HCT116 (cell line): ENCODE measurements around the gene EIF4EBP3. TPM values are rescaled to one million over a fixed set of nuclear protein-coding genes. Genes with fewer than 3 reads are reported as not detected.

Experiments used
- ATAC-seq: fragments of 200-7000 bp; cut with Tn5 transposase; 2 replicates; pipeline ENCODE4 v1.9.1; 2020; ENCODE audit warnings: mild to moderate bottlenecking, moderate library complexity
- BruUV-seq: library from RNA; stranded (reverse); fragments of 400-500 nt; replicated peaks from 2 replicates; lab custom pipeline; 2021; lab: Mats Ljungman, UMichigan
- CTCF ChIA-PET: fragments of 300-600 bp; sonication (Branson Sonifier 250); formaldehyde crosslinking; loops from one replicate; lab custom pipeline; 2021; ENCODE audit warnings: antibody characterized with exemption; lab: Charles Lee
- POLR2A ChIA-PET: fragments of 300-600, 350-600 bp; sonication (Branson Sonifier 250); formaldehyde crosslinking; loops from one replicate; lab custom pipeline; 2021; ENCODE audit warnings: antibody characterized with exemption; lab: Charles Lee
- RAD21 ChIA-PET, 2 experiments: fragments of 300-600 bp; sonication (Branson Sonifier 250); formaldehyde crosslinking; loops; one replicate each; lab custom pipeline; 2023; ENCODE audit warnings: low total read pairs in 2 of 2; ENCODE audit not compliant: uncharacterized antibody in 2 of 2, unreplicated experiment in 2 of 2, low non-redundant PET in 1 of 2; lab: Charles Lee
- DNase-seq: peaks from one replicate; pipeline ENCODE4 v3.0.0-alpha.2; 2010; ENCODE audit warnings: low read depth, low spot score
- H2AFZ ChIP-seq: fragments of 200-600 bp; shearing (Covaris generic), sonication (generic); 2 replicates; pipeline ENCODE4 v1.6.1; 2017; ENCODE audit warnings: low read depth, mixed run types, mixed read lengths, antibody characterized with exemption, low read length; ENCODE audit not compliant: poor library complexity, severe bottlenecking
- H3K27ac ChIP-seq: 2 replicates; pipeline ENCODE4 v1.5.1; 2012; ENCODE audit warnings: low read depth, low read length
- H3K27me3 ChIP-seq: fragments of 200-600 bp; sonication (generic); 2 replicates; pipeline ENCODE4 v1.6.1; 2016; ENCODE audit warnings: mixed run types, low read length, mixed read lengths; ENCODE audit not compliant: insufficient read depth
- H3K36me3 ChIP-seq, 2 experiments: fragments of 200-500 bp in 1 of 2; fragments of 200-600 bp in 1 of 2; sonication (Bioruptor generic) in 1 of 2; sonication (generic) in 1 of 2; 2 replicates each; pipeline versions ENCODE4 v1.5.1 to v1.6.1; 2014 to 2016; ENCODE audit warnings: low read length in 2 of 2, inconsistent platforms in 1 of 2, mixed read lengths in 1 of 2, mixed run types in 1 of 2; ENCODE audit not compliant: insufficient read depth in 2 of 2, control insufficient read depth in 1 of 2
- H3K4me1 ChIP-seq, 2 experiments: fragments of 200-600 bp in 1 of 2; sonication (generic) in 1 of 2; 2 replicates each; pipeline versions ENCODE4 v1.5.1 to v1.6.1; 2012 to 2017; ENCODE audit warnings: low read length in 2 of 2, inconsistent platforms in 1 of 2, mild to moderate bottlenecking in 1 of 2, mixed read lengths in 1 of 2, mixed run types in 1 of 2, moderate library complexity in 1 of 2; ENCODE audit not compliant: insufficient read depth in 2 of 2, control insufficient read depth in 1 of 2
- H3K4me2 ChIP-seq: fragments of 200-600 bp; sonication (generic); 2 replicates; pipeline ENCODE4 v1.6.1; 2017; ENCODE audit warnings: mixed run types, low read length, mixed read lengths
- H3K4me3 ChIP-seq, 2 experiments: fragments of 200-600 bp in 1 of 2; sonication (generic) in 1 of 2; replicated peaks in 1 of 2; 2 replicates each; pipeline ENCODE4 v1.5.1; 2011 to 2016; ENCODE audit warnings: low read length in 2 of 2, control low read depth in 1 of 2, low read depth in 1 of 2, mild to moderate bottlenecking in 1 of 2, mixed read lengths in 1 of 2, mixed run types in 1 of 2
- H3K79me2 ChIP-seq: fragments of 200-600 bp; sonication (generic); 2 replicates; pipeline ENCODE4 v1.6.1; 2017; ENCODE audit warnings: mild to moderate bottlenecking, mixed run types, low read length, moderate library complexity, mixed read lengths; ENCODE audit not compliant: insufficient read depth
- H3K9ac ChIP-seq: fragments of 200-600 bp; sonication (generic); 2 replicates; pipeline ENCODE4 v1.6.1; 2016; ENCODE audit warnings: low read length, mixed read lengths
- H3K9me2 ChIP-seq: fragments of 200-600 bp; sonication (generic), shearing (Covaris generic); 2 replicates; pipeline ENCODE4 v1.6.1; 2017; ENCODE audit warnings: mixed run types, mild to moderate bottlenecking, moderate library complexity; ENCODE audit not compliant: insufficient read depth
- H3K9me3 ChIP-seq, 2 experiments: fragments of 200-500 bp in 1 of 2; fragments of 200-600 bp in 1 of 2; sonication (Bioruptor generic) in 1 of 2; sonication (generic) in 1 of 2; 2 replicates each; pipeline ENCODE4 v1.6.1; 2014 to 2017; ENCODE audit warnings: low read length in 2 of 2, mixed read lengths in 2 of 2, inconsistent platforms in 1 of 2, low read depth in 1 of 2, mild to moderate bottlenecking in 1 of 2, mixed run types in 1 of 2, moderate library complexity in 1 of 2; ENCODE audit not compliant: control insufficient read depth in 1 of 2, insufficient read depth in 1 of 2
- H4K20me1 ChIP-seq: fragments of 200-600 bp; sonication (generic), shearing (Covaris generic); 2 replicates; pipeline ENCODE4 v1.6.1; 2017; ENCODE audit warnings: mixed run types, mild to moderate bottlenecking, moderate library complexity; ENCODE audit not compliant: insufficient read depth
- ATF3 ChIP-seq: IDR thresholded peaks from 2 replicates; pipeline ENCODE4 v1.6.1; 2012
- CBX3 ChIP-seq: IDR thresholded peaks from 2 replicates; pipeline ENCODE4 v1.6.1; 2012; ENCODE audit warnings: low read depth
- CTCF ChIP-seq, 3 experiments: fragments of 200-600 bp in 1 of 3; sonication (generic) in 1 of 3; IDR thresholded peaks in 2 of 3; conservative IDR thresholded peaks in 1 of 3; 2 replicates each; pipeline ENCODE4 v1.5.1; 2012 to 2017; ENCODE audit warnings: low read depth in 2 of 3, low read length in 2 of 3, antibody characterized with exemption in 1 of 3, borderline replicate concordance in 1 of 3, control low read depth in 1 of 3, mild to moderate bottlenecking in 1 of 3, mixed read lengths in 1 of 3, mixed run types in 1 of 3, moderate library complexity in 1 of 3; ENCODE audit not compliant: insufficient read depth in 1 of 3
- JUND ChIP-seq: IDR thresholded peaks from 2 replicates; pipeline ENCODE4 v1.6.1; 2012
- POLR2A ChIP-seq: IDR thresholded peaks from 2 replicates; pipeline ENCODE4 v1.7.0; 2011; ENCODE audit warnings: borderline replicate concordance; ENCODE audit not compliant: insufficient read depth, insufficient read length; ENCODE audit errors: extremely low read depth
- POLR2AphosphoS5 ChIP-seq: IDR thresholded peaks from 2 replicates; pipeline ENCODE4 v1.6.1; 2011; ENCODE audit warnings: mild to moderate bottlenecking, low read depth, low read length, moderate library complexity
- SIN3A ChIP-seq: IDR thresholded peaks from 2 replicates; pipeline ENCODE4 v1.6.1; 2012; ENCODE audit warnings: low read depth
- SP1 ChIP-seq: IDR thresholded peaks from 2 replicates; pipeline ENCODE4 v1.6.1; 2012; ENCODE audit warnings: low read depth
- TCF7L2 ChIP-seq: IDR thresholded peaks from 2 replicates; pipeline ENCODE4 v1.7.0; 2011; ENCODE audit warnings: borderline replicate concordance, inconsistent platforms; ENCODE audit not compliant: insufficient read depth, insufficient read length; ENCODE audit errors: extremely low read depth
- YY1 ChIP-seq: IDR thresholded peaks from 2 replicates; pipeline ENCODE4 v1.6.1; 2011; ENCODE audit warnings: low read length, low read depth, moderate library complexity, mild to moderate bottlenecking; ENCODE audit not compliant: insufficient replicate concordance; ENCODE audit errors: extremely low read depth
- ZBTB33 ChIP-seq: IDR thresholded peaks from 2 replicates; pipeline ENCODE4 v1.6.1; 2011; ENCODE audit warnings: mild to moderate bottlenecking, low read length, moderate library complexity; ENCODE audit not compliant: insufficient replicate concordance; ENCODE audit errors: extremely low read depth
- intact Hi-C: fragments of 100-400 bp; cut with micrococcal nuclease; formaldehyde crosslinking; loops from 2 replicates; pipeline ENCODE4 v1.10.0; 2022
- total RNA-seq: library from RNA; stranded (reverse); gene quantifications from one replicate; pipeline ENCODE4 v1.2.1, GENCODE V29; 2021; ENCODE audit not compliant: unreplicated experiment

EIF4EBP3 gene
- total RNA-seq, 1 experiment from 2014 or later = 6.0 TPM

GRCh38 chr5:140570488-140570887, 23.0 kb downstream of the EIF4EBP3 start (continued):
- TF ChIP-seq ZBTB33 (no peak), SP1 (no peak), CBX3 (no peak), POLR2AphosphoS5 (no peak)

- Histone ChIP-seq H3K4me1 (peaks cover under 1 to 1% of the 10 kb centered on the region in 2 experiments; a peak in 3 of 4 replicates), H3K9ac (no peak overlapping the region), H3K27ac (no peak overlapping the region), H3K4me3 (no peak overlapping the region), H4K20me1 (no peaks in the 10 kb centered on the region), H3K36me3 (peaks cover 0 to 15% of the 10 kb centered on the region in 2 experiments; a peak in 3 of 4 replicates), H3K9me3 (no peaks in the 10 kb centered on the region), H3K27me3 (no peaks in the 10 kb centered on the region), H2AFZ (no peak overlapping the region), H3K9me2 (no peaks in the 10 kb centered on the region), H3K79me2 (peaks cover 12% of the 10 kb centered on the region), H3K4me2 (no peak overlapping the region)
- RAD21 ChIA-PET = no interaction called here
- CTCF ChIA-PET = no interaction called here
- no peak for DNase-seq
- TF ChIP-seq CBX3 (no peak), ATF3 (no peak), JUND (no peak), POLR2AphosphoS5 (no peak), CTCF (IDR thresholded peaks at IDR 0.05 in 2 of 3, conservative IDR thresholded peaks at IDR 0.05 in 1 of 3; ENCODE audit: borderline replicate concordance in 1 of 3, insufficient read depth in 1 of 3, low read depth in 2 of 3, low read length in 2 of 3) (no peak), SIN3A (no peak), YY1 (no peak), TCF7L2 (no peak), POLR2A (no peak)
- intact Hi-C loops = no loop called here
- POLR2A ChIA-PET = no interaction called here
- no TSS peak for BruUV-seq
- ATAC-seq = no peak
Measured at GRCh38 chr5:140571105-140571504, 23.6 kb downstream of the EIF4EBP3 start.
